OCI-M2 (cell line): ENCODE results near the gene GGNBP2.

Experiments used
- DNase-seq: peaks from one replicate; lab custom pipeline; 2025; ENCODE audit not compliant: unreplicated experiment; lab: John Stamatoyannopoulos, UW

The GGNBP2 gene

DNA sequence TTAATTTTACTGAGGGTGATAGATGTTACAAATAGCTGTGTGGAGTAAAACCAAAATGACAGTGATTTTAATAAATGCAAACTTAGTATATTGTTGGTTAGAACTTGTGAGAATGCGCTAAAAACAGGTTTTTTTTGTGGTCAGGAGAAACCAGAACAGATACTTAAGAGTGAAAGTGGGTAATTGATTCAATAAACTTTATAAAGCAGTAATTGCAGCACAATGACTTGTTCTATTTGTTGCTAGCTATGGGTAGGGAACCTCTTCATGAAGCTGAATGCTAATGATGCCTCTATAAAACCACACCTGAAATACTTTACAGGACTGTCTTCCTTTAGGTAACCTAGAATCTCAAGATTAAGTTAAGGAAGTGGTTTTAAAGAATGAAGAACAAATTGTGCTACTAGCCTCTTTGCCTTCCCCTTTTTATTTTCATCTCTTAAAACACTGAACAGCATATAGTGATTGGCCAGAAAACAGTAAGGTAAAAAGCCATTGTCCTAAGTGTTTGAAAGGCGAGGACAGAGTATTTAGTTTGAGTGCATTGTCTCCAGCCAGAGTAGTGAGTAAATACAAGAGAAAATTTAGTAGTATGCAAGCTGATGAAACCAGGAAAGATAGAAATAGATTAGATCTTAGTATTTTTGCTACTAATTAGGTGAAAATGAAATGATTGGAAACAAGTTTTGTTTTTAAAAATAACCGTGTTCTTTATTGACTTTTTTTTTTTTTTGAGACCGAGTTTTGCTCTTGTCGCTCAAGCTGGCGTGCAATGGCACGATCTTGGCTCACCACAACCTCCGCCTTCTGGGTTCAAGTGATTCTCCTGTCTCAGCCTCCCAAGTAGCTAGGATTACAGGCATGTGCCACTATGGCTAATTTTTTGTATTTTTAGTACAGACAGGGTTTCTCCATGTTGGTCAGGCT, 6.0 kb downstream of the GGNBP2 start:
- no peak for DNase-seq

DNA sequence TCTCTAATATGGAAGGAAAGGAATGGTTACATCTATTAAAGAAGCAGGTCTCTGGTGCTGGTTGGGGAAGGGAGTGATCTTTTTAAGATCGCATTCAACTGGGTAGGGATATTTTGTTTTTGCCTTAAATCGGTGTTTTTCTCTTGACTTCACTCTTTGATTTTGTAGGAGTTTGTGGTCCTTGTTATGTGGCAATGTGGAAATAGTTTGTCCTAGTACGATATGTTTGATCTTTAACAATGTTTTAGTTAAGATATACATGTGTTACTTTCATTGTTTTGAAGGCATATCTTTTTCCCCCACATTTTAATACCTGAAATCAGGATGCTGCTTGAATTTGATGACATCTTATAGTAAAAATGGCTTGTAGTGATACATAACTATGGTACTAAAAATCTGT, 8.7 kb downstream of the GGNBP2 start:
- DNase-seq = no peak

DNA sequence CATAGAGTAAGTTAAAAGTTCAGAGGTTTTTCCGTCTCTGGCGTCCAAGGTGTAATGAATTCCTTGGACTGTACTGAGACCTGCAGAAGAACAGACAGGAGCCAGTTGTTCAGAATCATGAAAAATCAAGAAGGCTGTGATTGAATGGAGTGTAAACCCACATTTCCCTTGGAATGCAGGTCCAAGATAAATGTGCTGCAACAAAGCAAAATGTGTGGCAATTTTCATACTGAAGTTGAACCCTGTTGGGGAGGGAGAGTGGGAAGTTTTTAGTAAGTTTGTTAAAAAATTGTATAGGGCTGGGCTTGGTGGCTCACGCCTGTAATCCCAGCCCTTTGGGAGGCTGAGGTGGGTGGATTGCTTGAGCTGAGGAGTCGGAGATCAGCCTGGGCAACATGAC, 21.4 kb downstream of the GGNBP2 start:
- DNase-seq = no peak

DNA sequence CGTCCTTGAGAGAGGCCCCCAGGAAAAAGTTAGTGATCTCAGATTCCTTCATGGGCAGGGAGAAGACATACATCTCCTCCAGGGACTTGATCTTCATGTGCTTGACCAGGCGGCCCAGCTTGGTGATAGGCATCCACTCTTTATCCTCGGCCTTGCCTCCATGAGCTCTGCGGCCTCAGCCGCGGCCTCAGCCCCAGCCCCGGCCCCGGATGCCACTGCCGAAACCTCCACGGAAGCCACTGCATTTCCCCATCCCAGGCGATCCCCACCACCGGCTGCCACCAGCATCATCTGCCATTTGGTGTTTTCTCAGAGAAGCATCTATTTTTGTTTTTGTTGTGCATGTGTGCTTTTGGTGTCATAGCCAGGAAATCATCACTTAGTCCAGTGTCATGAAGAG, 30.3 kb downstream of the GGNBP2 start:
- no peak for DNase-seq

DNA sequence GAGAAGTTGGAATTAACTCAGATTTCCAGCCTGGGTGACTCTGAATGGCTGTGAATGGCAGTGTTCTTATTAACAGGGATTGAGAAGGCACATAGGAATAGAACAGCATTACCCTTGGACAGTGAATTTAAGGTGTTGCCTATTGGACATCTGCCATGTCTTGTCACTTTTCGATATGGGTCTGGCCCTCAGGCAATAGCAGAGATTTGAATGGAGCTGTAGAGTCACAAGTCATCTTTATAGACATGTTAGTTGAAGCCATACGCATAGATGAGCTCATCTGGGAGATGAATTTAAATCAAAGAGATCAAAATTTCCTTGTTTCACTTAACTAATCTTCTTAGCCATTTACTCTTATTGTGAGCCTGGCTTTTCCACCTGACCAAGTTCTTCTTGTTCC, 32.1 kb downstream of the GGNBP2 start:
- DNase-seq = no peak

DNA sequence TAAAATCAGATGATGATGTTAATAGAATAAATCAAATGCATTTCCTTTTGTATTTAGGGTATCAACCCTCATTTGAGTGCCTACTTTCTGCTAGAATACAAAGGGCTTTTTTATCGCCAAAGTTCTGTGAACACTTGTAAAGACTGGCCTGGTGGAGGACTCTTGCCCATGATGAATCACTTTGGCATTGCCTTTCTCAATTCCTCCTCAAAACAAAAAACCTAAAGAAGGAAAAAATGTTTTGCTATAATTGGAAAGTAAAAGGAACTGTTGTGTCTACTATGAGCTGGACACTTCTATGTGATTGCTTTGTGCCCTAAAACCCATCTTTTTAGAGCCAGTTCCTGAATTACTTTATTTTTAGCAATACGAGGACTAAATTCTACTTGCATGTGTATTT, 34.0 kb downstream of the GGNBP2 start:
- no peak for DNase-seq

DNA sequence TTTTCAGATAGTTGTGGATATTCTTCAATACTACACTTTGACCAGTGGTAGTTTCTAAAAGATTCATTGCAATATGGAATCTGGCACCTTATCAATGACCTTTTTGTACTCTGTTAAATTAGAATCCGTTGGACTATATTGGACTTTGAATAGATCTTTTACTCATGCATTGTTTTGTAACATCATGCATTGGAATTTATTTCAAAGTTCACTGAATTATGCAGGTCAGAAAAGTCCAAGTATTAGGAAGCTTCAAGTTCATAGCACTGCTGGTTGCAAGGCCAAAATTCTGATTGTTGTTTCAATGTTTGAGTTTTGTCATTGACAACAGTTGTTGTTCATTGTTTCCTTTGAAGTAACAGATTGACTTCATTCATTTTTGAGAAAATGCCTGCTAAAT, 39.1 kb downstream of the GGNBP2 start:
- DNase-seq = no peak

DNA sequence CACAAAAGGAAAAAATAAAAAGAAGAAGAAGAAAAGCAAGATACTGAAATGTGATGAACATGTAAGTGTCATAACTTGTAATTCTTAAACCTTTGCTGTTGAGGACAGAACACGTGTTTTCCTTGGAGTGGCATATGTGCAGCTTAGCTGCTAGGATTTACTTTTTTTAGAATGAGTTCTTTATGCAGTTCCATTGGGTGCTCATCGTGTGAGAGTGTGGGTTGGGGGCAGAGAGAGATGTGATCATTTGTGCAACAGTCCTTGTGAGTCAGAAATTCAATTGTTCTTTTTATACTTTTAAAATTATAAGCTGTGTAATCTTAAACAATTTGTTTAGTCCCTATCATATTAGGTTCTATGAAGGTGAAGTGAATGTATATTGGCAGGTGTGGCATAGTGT, 41.4 kb downstream of the GGNBP2 start:
- DNase-seq = no peak

DNA sequence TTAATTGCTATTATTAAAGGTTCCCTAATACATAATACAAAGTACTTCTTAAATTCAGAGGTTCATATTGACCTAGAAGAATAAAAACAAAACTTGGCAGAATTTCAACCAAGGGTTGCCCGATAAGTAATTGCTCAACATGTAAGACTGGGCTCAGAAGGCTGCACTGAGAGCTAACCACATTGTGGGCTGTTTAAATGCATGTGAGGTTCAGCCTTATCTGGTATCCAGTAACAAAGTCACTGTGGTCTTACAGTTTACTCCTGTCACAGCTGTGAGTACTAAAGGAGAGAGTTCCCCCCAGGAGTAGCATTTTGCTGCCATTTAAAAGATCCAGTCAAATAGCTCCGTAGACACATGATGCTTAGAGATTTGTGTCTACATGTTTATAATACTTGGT, 45.4 kb downstream of the GGNBP2 start:
- peak; percentile 16 for DNase-seq

DNA sequence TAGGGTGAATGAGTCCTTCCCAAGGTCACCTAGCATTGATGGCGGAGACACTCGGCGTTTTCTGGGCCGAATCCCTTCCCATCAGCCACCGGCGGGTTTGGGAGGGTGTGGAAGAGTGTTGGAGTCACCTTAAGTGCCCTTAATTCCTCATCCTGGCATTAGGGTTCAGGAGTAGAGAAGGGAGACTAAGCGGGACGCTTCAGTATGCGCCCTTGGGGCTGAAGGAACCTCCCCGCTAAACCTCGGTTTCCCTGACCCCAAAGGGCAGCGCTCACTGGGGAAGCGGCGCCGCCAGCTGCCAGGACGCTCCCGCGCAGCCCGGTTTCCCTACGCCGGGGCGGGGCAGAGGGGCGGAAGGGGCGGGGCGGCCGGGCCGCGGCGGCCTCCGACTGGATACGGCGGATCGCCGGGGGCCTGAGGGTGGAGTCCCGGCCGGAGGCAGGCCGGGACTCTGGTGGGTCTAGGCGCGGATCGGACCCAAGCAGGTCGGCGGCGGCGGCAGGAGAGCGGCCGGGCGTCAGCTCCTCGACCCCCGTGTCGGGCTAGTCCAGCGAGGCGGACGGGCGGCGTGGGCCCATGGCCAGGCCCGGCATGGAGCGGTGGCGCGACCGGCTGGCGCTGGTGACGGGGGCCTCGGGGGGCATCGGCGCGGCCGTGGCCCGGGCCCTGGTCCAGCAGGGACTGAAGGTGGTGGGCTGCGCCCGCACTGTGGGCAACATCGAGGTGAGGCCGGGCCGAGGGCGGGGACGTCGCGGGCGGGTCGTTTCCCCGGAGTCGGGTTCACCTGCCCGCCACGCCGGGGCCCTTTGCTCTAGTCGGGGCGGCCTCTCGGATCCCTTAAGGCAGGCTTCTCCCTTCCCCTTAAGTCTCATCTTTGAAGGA, 47.0 kb downstream of the GGNBP2 start, which contains the start of gene DHRS11:
TSS of gene DHRS11 (plus strand) at position 446 of the 882 bp plus-strand sequence. CDS start at position 577, 131 bp downstream.
- no peak for DNase-seq

DNA sequence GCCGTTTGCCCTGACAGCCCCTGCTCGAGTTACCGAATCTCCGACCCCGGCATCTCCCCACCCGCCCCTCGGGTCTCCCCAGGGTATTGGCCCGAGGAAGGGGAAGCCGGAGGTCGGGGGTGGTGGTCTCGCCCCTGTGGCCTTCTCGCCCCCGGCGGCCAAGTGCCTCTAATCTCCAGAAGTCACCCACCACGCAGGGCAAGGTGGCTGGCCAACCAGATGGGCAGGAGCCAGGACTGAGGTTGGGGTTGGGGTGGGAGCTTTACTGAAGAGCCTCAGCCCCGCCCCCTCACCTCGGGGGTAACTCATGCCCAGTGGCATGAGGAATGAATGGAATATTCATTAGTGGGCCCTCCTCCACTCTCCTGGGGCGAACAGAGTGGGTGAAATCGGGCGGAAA, 47.6 kb downstream of the GGNBP2 start:
- DNase-seq = no peak

DNA sequence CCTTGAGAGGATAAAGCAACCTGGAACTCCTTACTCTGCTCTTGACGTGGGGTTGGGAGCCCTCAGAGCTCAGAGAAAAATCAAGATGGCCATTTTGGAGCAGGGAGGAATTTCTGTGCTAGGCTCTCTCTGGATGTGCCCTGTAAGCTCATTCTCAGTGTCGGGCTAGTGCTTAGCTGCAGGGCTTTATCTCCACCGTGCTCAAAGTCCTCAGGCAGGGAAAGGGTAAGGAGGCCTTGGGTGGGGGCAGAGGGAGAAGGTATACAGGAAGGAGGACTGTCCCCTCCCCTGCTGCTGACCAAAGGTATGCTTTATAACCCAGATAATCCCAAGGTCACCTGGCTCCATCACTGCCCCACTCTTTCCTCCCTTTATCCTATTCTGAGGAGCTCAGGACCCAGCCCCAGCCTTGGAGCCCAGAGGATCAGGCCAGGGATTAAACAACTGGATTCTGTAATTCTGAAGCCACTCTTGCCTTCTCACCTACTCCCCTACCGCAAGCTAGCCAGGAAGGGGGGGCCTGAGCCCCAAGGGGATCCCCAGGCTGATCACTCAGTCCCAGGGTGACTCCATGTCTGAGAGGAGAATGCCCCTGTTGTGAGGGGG, 48.1 kb downstream of the GGNBP2 start:
- no peak for DNase-seq

DNA sequence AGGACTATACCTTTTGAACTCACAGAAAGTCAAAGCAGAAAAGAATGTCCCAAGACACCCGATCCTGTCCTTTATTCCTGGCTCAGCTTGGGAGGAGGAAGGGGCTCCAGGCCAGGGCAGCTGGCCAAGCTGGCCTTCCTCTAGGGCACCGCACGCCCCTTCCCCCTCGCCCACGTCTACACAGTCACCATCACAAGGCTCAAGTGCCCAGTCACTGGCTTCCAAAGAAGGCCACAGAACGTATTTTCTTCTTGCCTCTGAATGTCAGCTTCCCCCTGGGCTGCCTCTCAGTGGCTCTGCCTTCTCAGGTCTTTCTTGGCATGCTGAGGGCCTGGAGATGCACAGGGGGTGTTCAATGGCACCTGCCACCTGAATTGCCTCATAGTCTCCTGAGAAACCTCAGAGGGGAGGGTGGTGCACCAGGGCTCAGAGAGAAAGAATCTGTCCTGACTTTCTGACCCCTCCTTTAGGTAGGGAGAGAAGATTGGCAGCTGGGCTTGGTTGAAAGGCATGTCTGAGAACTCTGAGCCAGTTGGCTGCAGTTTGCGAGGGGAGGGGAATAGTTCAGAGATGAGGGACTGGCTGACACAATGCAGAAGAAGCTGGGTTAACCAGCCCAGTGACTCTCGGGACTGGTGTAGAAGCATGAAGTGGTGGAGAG, 49.1 kb downstream of the GGNBP2 start:
- DNase-seq = no peak

DNA sequence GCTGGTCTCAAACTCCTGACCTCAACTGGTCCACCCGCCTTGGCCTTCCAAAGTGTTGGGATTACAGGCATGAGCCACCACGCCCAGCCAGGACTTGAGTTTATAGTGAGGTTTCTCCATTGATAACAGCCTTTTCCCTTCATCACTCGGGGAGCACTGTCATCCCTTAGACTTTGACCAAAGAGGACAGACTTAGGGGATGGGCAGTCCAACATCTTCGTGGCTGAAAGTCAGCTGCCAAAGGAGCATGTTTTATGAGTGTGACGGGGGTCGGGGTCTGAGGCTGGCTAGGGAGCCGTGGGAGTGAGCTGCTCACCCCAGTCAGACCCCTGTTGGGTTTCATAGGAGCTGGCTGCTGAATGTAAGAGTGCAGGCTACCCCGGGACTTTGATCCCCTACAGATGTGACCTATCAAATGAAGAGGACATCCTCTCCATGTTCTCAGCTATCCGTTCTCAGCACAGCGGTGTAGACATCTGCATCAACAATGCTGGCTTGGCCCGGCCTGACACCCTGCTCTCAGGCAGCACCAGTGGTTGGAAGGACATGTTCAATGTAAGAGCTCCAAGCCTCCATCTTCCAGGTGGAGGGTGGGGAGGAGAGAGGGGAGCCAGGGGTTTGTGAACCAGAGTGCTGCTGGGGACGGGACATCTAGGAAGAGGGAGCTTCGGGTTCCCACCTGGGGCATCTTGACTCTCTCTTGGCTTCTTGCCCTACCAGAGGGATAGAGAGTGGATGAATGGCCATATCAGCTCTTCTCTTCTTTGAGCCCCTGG, 50.1 kb downstream of the GGNBP2 start:
- DNase-seq = no peak

DNA sequence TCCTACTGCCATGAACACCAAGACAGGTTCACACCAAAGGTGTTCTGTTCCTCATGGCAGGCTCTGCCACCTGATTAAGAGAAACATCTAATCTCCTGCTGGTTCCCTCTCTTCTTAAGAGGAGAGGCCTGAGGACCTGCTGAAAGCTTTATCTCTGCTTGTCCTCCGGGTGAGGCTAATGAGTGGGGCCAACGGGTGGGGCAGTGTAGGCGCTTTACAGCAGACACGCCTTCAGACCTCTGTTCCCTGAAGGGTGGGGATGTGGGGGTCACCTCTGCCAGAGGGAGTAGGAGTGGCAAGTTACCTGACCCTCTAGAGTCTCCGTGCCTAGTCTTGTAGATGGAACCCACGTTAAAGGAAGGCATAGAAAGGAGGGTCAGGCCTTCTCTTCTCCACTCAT, 52.5 kb downstream of the GGNBP2 start:
- DNase-seq = no peak

DNA sequence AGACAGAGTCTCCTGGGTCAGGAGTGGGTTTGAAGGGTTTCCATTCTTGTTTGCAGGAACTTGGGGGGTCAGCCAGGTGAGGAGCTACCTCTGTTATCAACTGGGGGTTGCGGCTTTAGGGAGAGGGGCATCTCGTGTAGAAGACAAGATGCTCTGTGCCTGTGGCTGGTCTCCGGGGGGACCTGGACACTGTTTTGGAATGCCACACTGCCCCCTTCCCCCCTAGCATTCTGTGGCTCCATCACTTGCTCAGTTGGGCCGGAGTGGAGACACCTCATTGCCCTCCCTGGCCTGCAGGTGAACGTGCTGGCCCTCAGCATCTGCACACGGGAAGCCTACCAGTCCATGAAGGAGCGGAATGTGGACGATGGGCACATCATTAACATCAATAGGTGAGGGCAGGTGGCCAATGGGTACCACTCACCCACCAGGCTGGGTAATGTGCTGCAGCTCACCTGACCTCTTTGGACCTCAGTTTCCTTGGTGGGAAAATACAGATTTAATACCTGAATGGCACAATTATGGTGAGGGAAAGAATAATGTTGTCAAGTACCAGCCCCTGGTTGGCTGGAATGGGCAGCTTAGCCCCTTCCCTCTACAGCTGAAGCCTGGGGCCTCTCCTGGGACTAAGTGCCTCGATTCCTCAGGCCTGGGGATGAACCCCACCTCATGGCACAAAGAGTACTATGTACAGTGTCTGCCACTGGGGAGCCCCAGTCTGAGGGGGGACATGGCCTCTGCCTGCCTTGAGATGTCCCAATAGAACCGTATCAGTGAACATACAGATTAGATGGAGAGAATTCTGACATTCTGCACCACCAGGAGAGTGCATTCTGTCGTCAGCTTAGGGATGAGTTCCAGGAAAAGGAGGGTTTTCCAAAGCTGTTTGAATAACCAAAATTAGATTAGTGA, 53.4 kb downstream of the GGNBP2 start:
- DNase-seq = no peak

DNA sequence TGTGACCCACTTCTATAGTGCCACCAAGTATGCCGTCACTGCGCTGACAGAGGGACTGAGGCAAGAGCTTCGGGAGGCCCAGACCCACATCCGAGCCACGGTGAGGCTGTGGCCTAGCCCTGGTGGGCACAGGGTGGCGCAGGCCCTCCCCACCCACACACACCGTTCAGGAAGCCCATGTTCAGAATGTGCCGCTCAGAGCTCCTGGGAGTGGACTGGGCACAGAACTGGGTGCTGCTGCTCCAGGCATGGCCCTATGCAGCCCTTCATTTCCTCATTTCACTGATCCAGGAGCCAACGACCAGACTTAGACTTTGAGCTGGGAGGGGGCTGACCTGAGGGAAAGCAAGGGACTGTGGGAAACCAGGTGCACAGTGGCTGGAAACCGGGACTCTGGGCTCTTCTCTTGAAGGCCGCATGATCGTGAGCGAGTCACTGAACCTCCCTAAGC, 54.3 kb downstream of the GGNBP2 start:
- DNase-seq = no peak

DNA sequence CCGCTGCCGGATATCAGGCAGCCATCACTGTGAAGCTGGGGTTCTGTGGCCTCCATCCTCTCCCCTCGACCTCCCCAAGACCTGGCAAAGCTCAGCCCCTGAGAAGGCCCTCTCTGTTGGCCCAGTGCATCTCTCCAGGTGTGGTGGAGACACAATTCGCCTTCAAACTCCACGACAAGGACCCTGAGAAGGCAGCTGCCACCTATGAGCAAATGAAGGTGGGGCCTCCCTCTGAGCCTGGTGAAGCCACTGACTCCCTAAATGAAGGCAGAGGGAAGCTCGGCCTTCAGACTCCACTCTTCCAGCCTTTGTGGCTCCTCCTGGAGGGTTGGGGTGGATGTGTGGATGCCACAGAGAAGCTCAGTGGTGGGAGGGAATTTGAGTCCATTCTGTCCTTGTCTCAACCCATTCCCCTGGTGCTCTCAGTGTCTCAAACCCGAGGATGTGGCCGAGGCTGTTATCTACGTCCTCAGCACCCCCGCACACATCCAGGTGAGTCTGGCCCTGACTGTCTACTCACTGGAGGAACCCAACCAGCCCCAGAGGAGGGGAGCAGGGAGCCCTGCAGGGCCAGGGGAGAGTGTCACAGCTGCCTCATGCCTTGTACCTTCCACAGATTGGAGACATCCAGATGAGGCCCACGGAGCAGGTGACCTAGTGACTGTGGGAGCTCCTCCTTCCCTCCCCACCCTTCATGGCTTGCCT, 55.0 kb downstream of the GGNBP2 start:
- DNase-seq = no peak
